KOPT-K1 (cell line): ENCODE data around the gene WRNIP1.

Experiments used
- H3K27ac ChIP-seq: fragments of 200-600 bp; sonication (generic); 2 replicates; pipeline ENCODE4 v1.5.1; 2016; ENCODE audit warnings: antibody characterized with exemption, mild to moderate bottlenecking, low read depth, low read length; ENCODE audit not compliant: poor library complexity, severe bottlenecking
- H3K36me3 ChIP-seq: fragments of 200-600 bp; sonication (generic); 2 replicates; pipeline ENCODE4 v1.5.1; 2017; ENCODE audit warnings: antibody characterized with exemption, mild to moderate bottlenecking, low read length, moderate library complexity; ENCODE audit not compliant: insufficient read depth
- H3K9me3 ChIP-seq: fragments of 200-600 bp; sonication (generic); 2 replicates; pipeline ENCODE4 v1.5.1; 2017; ENCODE audit warnings: antibody characterized with exemption, low read length, mild to moderate bottlenecking; ENCODE audit not compliant: insufficient read depth, poor library complexity, severe bottlenecking

The WRNIP1 gene

GRCh38 chr6:2765166-2765895, at the start of gene WRNIP1:
Gene WRNIP1 (plus strand): TSS chr6:2765393. CDS start chr6:2765623, 230 bp downstream.
- Histone ChIP-seq H3K36me3 (peaks cover 29% of the 10 kb centered on the region), H3K9me3 (peaks cover 1% of the 10 kb centered on the region), H3K27ac (peak within 1 kb of the TSS; percentile 88)

GRCh38 chr6:2715737-2716136, 49.5 kb upstream of the WRNIP1 start:
- Histone ChIP-seq H3K36me3 (no peaks in the 10 kb centered on the region), H3K27ac (no peak overlapping the region), H3K9me3 (no peaks in the 10 kb centered on the region)

- Histone ChIP-seq H3K9me3 (no peaks in the 10 kb centered on the region), H3K36me3 (no peaks in the 10 kb centered on the region), H3K27ac (no peak overlapping the region)
Observed at GRCh38 chr6:2716936-2717700, 48.1 kb upstream of the WRNIP1 start.

GRCh38 chr6:2718334-2719092, 46.7 kb upstream of the WRNIP1 start:
- no peaks in the 10 kb centered on the region for H3K9me3 ChIP-seq
- no peak overlapping the region for H3K27ac ChIP-seq
- no peaks in the 10 kb centered on the region for H3K36me3 ChIP-seq

GRCh38 chr6:2719093-2719455, 46.1 kb upstream of the WRNIP1 start:
- H3K27ac ChIP-seq, result no peak overlapping the region
- no peaks in the 10 kb centered on the region for H3K36me3 ChIP-seq

GRCh38 chr6:2721219-2721618, 44.0 kb upstream of the WRNIP1 start:
- Histone ChIP-seq H3K9me3 (no peaks in the 10 kb centered on the region), H3K27ac (no peak overlapping the region), H3K36me3 (no peaks in the 10 kb centered on the region)

More at GRCh38 chr6:2719093-2719455, 46.1 kb upstream of the WRNIP1 start:
- H3K9me3 ChIP-seq, result no peaks in the 10 kb centered on the region

- no peak overlapping the region for H3K27ac ChIP-seq
- H3K36me3 ChIP-seq, result no peaks in the 10 kb centered on the region
- no peaks in the 10 kb centered on the region for H3K9me3 ChIP-seq
Observed at GRCh38 chr6:2725364-2725988, 39.7 kb upstream of the WRNIP1 start.

GRCh38 chr6:2725999-2726567, 39.1 kb upstream of the WRNIP1 start:
- no peaks in the 10 kb centered on the region for H3K9me3 ChIP-seq
- H3K27ac ChIP-seq, result no peak overlapping the region
- H3K36me3 ChIP-seq, result no peaks in the 10 kb centered on the region

- H3K36me3 ChIP-seq, result no peaks in the 10 kb centered on the region
- H3K9me3 ChIP-seq, result no peaks in the 10 kb centered on the region
- peak overlapping the region; percentile 37 for H3K27ac ChIP-seq
Observed at GRCh38 chr6:2729921-2730320, 35.3 kb upstream of the WRNIP1 start.

- Histone ChIP-seq H3K27ac (peak overlapping the region; percentile 37), H3K36me3 (no peaks in the 10 kb centered on the region), H3K9me3 (no peaks in the 10 kb centered on the region)
Observed at GRCh38 chr6:2730353-2731107, 34.7 kb upstream of the WRNIP1 start.

- peak overlapping the region; percentile 4 for H3K27ac ChIP-seq
- H3K36me3 ChIP-seq, result no peaks in the 10 kb centered on the region
- H3K9me3 ChIP-seq, result no peaks in the 10 kb centered on the region
Observed at GRCh38 chr6:2731281-2731909, 33.8 kb upstream of the WRNIP1 start.

- Histone ChIP-seq H3K36me3 (no peaks in the 10 kb centered on the region), H3K9me3 (no peaks in the 10 kb centered on the region), H3K27ac (no peak overlapping the region)
Observed at GRCh38 chr6:2732503-2733089, 32.6 kb upstream of the WRNIP1 start.

- H3K27ac ChIP-seq, result no peak overlapping the region
- no peaks in the 10 kb centered on the region for H3K9me3 ChIP-seq
- H3K36me3 ChIP-seq, result no peaks in the 10 kb centered on the region
Observed at GRCh38 chr6:2733324-2733723, 31.9 kb upstream of the WRNIP1 start.
